Sigmoid colon (tissue), 4 donors: ENCODE data around the gene ROBO1.

Source experiments
- EP300 ChIP-seq, 4 donors: sonication (generic); formaldehyde crosslinking; IDR thresholded peaks; one replicate each; pipeline ENCODE4 v1.6.1; 2017; ENCODE audit warnings: antibody characterized with exemption in 4 of 4
- POLR2A ChIP-seq, 2 donors: fragments of 450-650 bp; IDR thresholded peaks; one replicate each; pipeline ENCODE4 v1.6.1; 2016; ENCODE audit warnings: antibody characterized with exemption in 2 of 2, mild to moderate bottlenecking in 2 of 2, moderate library complexity in 2 of 2
- POLR2AphosphoS5 ChIP-seq, 4 donors: sonication (generic); formaldehyde crosslinking; IDR thresholded peaks; one replicate each; pipeline ENCODE4 v1.6.1; 2017; ENCODE audit warnings: antibody characterized with exemption in 4 of 4
- TF ChIP-seq, protein P1 (sequence below), 4 experiments: fragments of 450-650 bp in 3 of 4; fragments of 200-600 bp in 1 of 4; IDR thresholded peaks; one replicate each; pipeline ENCODE4 v1.5.1; 2016 to 2019; ENCODE audit warnings: antibody characterized with exemption in 4 of 4, mild to moderate bottlenecking in 3 of 4, moderate library complexity in 2 of 4

DNA sequence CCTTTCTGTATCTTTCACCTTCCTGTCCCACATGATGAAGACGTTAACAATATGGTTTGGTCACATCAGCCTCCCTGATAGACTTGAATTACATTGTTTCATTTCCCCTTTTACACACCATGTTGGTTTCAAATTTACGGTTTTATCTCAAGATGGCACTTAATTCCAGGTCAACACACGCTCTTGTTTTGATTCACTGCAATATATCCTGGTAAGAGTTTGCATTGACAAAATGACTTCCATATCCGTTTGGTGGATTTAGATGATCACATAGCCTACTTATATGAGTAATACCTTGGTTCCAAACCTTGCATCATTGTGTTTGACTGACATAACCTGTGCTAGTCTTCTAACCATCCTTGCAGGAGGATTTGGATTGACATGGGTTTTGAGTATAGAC is 499.4 kb downstream of the ROBO1 start:
- TF ChIP-seq, protein P1, sequence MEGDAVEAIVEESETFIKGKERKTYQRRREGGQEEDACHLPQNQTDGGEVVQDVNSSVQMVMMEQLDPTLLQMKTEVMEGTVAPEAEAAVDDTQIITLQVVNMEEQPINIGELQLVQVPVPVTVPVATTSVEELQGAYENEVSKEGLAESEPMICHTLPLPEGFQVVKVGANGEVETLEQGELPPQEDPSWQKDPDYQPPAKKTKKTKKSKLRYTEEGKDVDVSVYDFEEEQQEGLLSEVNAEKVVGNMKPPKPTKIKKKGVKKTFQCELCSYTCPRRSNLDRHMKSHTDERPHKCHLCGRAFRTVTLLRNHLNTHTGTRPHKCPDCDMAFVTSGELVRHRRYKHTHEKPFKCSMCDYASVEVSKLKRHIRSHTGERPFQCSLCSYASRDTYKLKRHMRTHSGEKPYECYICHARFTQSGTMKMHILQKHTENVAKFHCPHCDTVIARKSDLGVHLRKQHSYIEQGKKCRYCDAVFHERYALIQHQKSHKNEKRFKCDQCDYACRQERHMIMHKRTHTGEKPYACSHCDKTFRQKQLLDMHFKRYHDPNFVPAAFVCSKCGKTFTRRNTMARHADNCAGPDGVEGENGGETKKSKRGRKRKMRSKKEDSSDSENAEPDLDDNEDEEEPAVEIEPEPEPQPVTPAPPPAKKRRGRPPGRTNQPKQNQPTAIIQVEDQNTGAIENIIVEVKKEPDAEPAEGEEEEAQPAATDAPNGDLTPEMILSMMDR (IDR thresholded peaks at IDR 0.05): no peak
- no peak for TF ChIP-seq POLR2AphosphoS5 (IDR thresholded peaks at IDR 0.05)
- TF ChIP-seq POLR2A (IDR thresholded peaks at IDR 0.05): no peak
- TF ChIP-seq EP300 (IDR thresholded peaks at IDR 0.05): no peak
